SIG-M5 (cell line): ENCODE data around the gene SMIM44.

ENCODE experiments used
- DNase-seq: peaks from one replicate; lab custom pipeline; 2025; lab: John Stamatoyannopoulos, UW

The SMIM44 gene

DNA sequence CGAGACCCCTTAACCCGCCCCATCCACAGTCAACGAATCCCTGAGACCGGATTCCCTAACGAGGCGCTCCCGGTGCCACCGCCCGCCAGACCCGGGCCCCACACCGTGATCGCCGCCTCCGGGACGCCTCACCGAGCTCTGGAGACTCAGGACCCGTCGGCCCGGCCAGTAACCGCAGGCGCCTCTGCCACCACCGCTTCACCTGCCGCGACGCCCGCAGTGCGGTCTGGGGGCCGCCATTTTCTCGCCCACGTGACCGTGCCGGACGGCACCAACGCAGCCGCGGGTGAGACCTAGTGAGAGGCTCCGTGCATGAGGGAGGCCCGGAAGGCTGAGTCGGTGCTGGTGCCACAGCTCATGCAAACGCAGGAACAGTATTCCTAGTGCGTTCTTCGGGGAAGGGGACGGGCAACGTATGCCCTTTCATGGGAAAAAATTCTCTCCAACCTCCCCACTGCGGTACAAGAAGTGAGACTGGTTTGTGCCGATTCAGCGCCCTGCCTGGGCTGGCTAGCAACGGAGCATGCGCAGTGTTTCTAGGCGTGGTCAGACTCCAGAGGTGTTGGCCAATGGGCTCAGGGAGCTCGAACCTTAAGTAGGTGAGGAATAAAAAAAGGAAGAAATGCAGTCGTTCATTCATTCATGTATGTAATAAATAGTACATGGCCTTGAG is 17.3 kb upstream of the SMIM44 start, which contains the start of gene DOHH:
Gene DOHH (minus strand): TSS at position 246 of the 673 bp plus-strand sequence. CDS start 3,860 bp downstream, outside the sequence.
- peak; percentile 77 for DNase-seq

GRCh38 chr19:3499738-3500428 is 16.6 kb upstream of the SMIM44 start:
- DNase-seq, result no peak

DNA sequence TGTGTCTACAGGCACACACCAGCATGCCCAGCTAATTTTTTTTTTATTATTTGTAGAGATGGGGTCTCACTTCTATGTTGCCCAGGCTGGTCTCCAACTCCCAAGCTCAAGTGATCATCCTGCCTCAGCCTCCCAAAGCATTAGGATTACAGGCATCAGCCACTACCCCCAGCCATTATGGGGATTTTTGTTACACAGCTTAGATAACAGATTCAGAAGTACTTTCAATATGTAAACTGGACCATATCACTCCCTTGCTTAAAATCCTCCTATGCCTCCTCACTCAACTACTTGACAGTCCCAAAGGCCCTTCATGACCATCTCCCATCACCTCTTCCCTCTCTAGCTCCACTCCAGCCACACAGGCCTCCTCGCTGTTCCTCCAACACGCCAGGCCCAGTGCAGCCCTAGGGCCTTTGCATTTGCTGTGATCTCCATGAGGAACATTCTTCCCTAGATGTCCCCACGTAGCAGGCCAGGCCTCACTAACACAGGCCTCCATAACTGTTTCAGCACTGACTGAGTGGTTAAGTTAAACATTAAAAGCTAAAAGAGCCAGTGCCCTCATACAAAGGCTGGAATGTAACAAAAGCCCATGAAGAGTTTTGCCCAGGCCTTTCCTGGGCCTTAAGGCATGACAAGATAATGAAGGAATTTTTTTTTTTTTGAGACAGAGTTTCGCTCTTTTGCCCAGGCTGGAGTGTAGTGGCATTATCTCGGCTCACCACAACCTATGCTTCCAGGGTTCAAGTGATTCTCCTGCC is 14.7 kb upstream of the SMIM44 start:
- no peak for DNase-seq

- no peak for DNase-seq
Measured at GRCh38 chr19:3496392-3497273, 13.4 kb upstream of the SMIM44 start.

DNA sequence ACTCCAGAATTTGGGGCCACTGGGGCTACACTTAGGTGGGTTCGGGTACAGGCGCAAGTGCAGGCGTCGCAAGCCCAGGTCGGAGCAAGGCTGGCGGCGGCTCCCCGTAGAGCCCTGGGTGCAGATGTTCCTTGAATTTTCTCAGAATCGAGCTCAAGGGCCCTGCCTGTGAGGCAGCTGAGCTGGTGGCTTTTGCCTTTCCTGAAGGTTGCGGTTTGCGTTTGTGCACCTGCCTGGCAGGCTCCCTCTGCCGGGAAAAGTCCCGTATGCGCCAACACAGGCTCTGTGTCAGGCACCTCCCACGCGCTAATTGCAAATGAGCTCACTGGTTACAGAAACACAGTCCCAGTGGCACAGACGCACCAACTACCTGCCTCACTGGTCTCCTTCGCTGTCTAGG is 11.3 kb upstream of the SMIM44 start:
- DNase-seq, result no peak

GRCh38 chr19:3494051-3494450 is 10.8 kb upstream of the SMIM44 start:
- DNase-seq, result no peak

DNA sequence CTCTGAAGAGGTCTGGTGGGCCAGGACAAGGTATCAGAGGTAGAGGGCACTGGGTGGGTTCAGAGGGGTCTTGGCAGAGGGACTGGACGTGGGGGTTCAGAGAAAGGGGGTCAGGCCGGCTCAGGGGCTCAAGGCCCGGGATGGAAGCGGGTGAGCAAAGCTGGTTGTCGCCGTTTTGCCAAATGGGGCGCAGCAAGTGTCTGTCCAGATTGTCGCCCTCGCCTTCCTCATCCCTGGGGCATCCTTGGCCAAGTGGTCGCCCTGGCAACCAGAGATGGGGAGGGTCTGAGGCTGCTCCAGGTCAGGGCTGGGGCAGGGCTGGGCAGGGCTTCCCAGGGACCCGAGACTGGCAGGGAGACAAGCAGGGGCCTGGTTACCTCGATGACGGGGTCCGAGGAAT is 10.4 kb upstream of the SMIM44 start:
- DNase-seq, result no peak

DNA sequence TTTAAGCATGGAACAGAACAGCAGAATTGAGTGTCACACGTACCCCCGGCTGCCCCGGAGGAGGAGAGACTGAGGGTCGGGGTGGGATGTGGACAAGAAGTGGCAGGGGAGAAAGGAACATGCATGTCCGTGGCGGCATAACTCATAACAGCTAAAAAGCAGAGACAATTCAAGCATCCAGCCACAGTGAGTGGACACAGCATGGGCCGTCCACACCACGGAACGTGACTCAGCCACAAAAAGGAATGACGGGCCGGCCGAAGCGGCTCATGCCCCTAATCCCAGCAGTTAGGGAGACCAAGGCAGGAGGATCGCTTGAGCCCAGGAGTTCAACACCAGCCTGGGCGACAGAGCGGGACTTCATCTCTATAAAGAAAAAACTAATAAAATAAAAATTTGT is 9.7 kb upstream of the SMIM44 start:
- no peak for DNase-seq

- DNase-seq, result no peak
Measured at GRCh38 chr19:3492131-3492839, 9.0 kb upstream of the SMIM44 start.

DNA sequence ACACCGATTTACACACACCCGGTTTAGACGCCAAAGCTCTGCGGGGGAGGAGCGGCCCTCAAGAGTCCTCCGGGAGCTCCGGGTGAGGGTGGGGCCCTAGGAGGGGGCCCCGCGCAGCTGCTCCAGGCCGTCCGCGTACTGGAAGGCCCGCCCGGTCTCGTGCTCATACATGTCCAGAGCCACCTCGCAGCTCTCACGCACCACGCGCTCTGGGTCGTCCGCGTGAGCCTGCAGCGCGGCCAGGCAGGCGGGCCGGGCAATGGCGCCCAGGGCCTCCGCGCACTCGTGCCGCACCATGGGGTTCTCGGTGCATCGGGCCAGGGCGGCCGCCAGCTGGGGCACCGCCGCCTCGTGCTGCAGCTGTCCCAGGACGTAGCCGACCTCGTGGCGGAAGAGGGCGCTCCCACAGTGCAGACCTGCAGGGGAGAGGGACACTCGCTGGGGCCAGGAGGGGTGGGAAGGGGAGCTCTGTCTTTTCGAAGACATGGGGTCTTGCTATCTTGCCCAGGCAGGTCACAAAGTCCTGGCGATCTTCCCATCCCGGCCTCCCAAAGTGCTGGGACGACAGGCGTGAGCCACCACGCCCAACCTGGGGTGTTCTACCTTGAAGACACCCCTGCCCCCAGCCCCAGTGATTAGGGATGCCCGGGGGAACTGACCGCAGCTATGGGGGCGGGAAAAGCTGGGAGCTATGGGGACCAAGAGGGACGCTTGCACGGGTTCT is 8.3 kb upstream of the SMIM44 start:
- no peak for DNase-seq

DNA sequence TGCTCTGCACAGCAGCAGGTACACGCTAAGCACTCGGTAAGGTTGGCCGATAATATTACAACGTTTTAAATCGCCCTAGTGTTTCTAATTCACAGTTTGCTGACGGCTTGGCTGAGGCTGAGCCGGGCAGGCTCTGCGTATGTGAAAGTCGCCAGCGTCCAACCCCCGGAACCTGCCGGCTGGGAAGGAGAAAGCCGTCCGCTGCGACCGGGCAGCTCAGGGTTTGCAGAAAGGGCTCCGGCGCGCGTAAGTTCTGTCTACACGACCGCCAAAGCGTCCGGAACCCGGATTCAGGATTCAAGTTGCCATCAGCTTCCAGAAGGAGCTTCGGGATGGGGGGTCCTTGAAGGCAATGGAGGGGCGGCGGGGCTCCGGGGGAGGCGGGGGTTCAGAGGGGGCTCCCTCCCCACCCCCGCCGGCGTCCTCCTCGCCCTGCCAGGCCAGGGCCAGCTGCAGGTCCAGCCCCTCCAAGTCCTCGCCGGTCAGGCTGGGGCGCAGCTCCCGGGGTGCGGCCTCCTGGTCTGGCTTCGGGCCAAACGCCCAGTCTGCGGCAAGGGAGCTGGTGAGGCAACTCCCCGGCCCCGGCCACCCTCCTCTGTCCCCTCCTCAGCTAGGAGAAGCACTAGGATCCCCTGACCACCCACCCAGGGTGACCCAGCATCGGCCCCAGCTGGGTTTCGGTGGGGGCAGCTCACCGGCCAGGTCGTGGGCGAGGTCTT is 575 bp downstream of the SMIM44 start:
- DNase-seq, result no peak

DNA sequence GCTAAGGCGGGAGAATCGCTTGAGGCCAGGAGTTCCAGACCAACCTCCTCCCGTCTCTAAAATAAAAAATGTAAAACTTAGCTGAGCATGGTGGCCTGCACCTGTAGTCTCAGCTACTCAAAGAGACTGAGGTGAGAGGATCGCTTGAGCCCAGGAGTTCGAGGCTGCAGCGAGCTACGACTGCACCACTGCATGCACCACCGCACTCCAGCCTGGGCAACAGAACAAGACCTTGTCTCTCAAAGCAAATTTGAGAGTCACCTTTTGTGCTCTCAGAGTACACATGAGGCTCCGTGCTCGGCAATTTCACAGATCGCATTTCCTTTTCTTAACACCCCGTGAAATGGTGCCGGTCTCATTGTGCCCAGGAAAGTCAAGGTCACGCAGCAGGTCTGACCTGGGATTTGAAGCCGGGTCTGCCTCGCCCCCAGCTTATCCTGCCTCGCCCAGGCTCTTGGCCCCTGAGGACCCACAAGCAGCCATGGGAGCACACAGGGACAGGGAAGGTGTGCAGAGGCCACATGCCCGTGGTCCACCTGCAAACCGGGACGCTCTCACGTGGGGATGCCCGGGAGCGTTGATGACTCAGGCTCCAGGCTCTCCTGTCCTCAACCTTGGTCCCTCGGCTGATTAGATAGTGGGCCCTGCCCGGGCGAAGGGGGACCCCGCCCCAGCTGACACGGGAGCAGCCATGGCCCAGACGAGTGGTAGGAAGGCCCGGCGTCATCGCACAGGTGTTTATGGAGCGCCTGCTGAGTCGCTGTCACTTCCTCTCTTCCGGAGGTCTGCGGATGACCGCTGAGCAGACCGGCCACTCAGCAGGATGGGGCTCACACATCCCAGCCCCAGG is 1.8 kb downstream of the SMIM44 start:
- DNase-seq, result no peak

- DNase-seq, result no peak
Measured at GRCh38 chr19:3480383-3481091, 2.7 kb downstream of the SMIM44 start, which contains the start of gene SMIM24. Gene SMIM24, minus strand, starts transcription at chr19:3480525. Its CDS starts 62 bp downstream, at chr19:3480463.

DNA sequence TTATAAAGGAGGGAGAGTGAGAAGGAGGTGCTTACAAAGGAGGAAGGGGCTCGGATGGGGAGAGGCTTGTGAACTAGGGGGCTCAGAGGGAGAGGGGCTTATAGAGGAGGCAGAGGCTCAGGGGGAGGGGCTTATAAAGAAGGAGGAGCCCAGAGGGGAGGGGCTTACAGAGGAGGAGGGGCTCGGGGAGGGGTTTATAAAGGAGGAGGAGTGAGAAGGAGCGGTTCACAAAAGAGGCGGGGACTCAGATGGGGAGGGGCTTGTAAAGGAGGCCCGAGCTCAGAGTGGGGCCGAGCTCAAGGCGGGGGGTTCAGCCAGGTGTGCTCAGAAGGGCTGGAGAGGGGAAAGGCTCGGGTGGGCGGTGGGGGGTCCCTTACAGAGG is 3.4 kb downstream of the SMIM44 start:
- no peak for DNase-seq

DNA sequence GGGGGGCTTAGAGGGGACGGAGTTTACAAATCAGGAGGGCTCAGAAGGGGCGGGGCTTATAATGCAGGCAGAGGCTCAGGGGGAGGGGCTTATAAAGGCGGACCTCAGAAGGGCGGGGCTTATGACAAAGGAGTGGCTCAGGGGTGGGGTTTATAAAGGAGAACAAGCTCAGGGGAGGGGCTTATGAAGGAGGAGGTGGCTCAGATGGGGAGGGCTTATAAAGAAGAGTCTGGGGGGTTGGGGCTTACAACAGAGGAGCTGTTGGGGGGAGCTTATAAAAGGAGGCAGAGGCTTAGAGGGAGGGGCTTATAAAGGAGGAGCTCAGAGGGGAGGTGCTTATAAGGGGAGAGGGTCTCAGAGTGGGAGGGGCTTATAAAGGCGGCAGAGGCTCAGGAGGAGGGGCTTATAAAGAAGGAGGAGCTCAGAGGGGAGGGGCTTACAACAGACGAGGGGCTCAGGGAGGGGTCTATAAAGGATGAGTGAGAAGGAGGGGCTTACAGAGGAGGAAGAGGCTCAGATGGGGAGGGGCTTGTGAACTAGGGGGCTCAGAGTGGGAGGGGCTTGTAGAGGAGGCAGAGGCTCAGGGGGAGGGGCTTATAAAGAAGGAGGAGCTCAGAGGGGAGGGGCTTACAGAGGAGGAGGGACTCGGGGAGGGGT is 3.9 kb downstream of the SMIM44 start:
- DNase-seq, result peak; percentile 15

GRCh38 chr19:3478409-3479176 is 4.6 kb downstream of the SMIM44 start:
- no peak for DNase-seq

- DNase-seq, result no peak
Measured at GRCh38 chr19:3477951-3478350, 5.3 kb downstream of the SMIM44 start.
